SK-N-SH treated with all-trans-retinoic acid at 6 μM for 48 hours (cell line): Measurements from ENCODE around the gene TAL2.

Source experiments
- ATAC-seq: fragments of 200-7000 bp; cut with Tn5 transposase; 3 replicates; pipeline ENCODE4 v1.9.1; 2020; ENCODE audit warnings: mild to moderate bottlenecking, moderate library complexity
- ARNTL ChIP-seq: fragments of 450-650 bp; formaldehyde crosslinking; IDR thresholded peaks from 2 replicates; pipeline ENCODE4 v1.5.0; 2020; ENCODE audit warnings: low read depth, mild to moderate bottlenecking, moderate library complexity, borderline replicate concordance
- CSDC2 ChIP-seq: fragments of 250-450 bp; sonication (Bioruptor Pico); IDR thresholded peaks from 2 replicates; pipeline ENCODE4 v1.5.0; 2020; ENCODE audit warnings: mild to moderate bottlenecking, moderate library complexity
- ESRRG ChIP-seq: fragments of 250-450 bp; sonication (Bioruptor Pico); IDR thresholded peaks from 2 replicates; pipeline ENCODE4 v1.6.1; 2021; ENCODE audit warnings: mild to moderate bottlenecking
- OSR1 ChIP-seq: fragments of 250-450 bp; sonication (Bioruptor Pico); IDR thresholded peaks from 2 replicates; pipeline ENCODE4 v1.8.0; 2022; ENCODE audit warnings: moderate library complexity, mild to moderate bottlenecking, inconsistent platforms
- RARB ChIP-seq: fragments of 250-450 bp; sonication (Bioruptor Pico); IDR thresholded peaks from 2 replicates; pipeline ENCODE4 v1.8.0; 2021; ENCODE audit warnings: mild to moderate bottlenecking, moderate library complexity
- TCF4 ChIP-seq: fragments of 250-450 bp; sonication (Bioruptor Pico); IDR thresholded peaks from 2 replicates; pipeline ENCODE4 v1.8.0; 2021; ENCODE audit warnings: mild to moderate bottlenecking, moderate library complexity, borderline replicate concordance
- TOX ChIP-seq: fragments of 250-450 bp; sonication (Bioruptor Pico); IDR thresholded peaks from 2 replicates; pipeline ENCODE4 v1.8.0; 2021; ENCODE audit warnings: mild to moderate bottlenecking, moderate library complexity, borderline replicate concordance
- ZC3H10 ChIP-seq: fragments of 250-450 bp; sonication (Bioruptor Pico); IDR thresholded peaks from 2 replicates; pipeline ENCODE4 v1.5.1; 2021; ENCODE audit warnings: mild to moderate bottlenecking, moderate library complexity
- ZNF565 ChIP-seq: fragments of 450-650 bp; formaldehyde crosslinking; conservative IDR thresholded peaks from 2 replicates; pipeline ENCODE4 v1.5.0; 2020; ENCODE audit warnings: low read depth, mild to moderate bottlenecking, moderate library complexity
- ZNF70 ChIP-seq: fragments of 450-650 bp; formaldehyde crosslinking; IDR thresholded peaks from 2 replicates; pipeline ENCODE4 v1.5.0; 2020; ENCODE audit warnings: mild to moderate bottlenecking, moderate library complexity
- ZNF8 ChIP-seq: fragments of 450-650 bp; formaldehyde crosslinking; IDR thresholded peaks from 2 replicates; pipeline ENCODE4 v1.5.0; 2020; ENCODE audit warnings: mild to moderate bottlenecking, moderate library complexity
- TF ChIP-seq, protein P1 (sequence below): fragments of 250-450 bp; sonication (Bioruptor Pico); IDR thresholded peaks from 2 replicates; pipeline ENCODE4 v1.8.0; 2021; ENCODE audit warnings: low read depth, mild to moderate bottlenecking, moderate library complexity, borderline replicate concordance
- TF ChIP-seq, protein P2 (sequence below): fragments of 250-450 bp; sonication (Bioruptor Pico); IDR thresholded peaks from 2 replicates; pipeline ENCODE4 v1.5.0; 2020; ENCODE audit warnings: mild to moderate bottlenecking, moderate library complexity
- TF ChIP-seq, protein P3 (sequence below): fragments of 250-450 bp; sonication (Bioruptor Pico); IDR thresholded peaks from 2 replicates; pipeline ENCODE4 v1.5.1; 2020; ENCODE audit warnings: low read depth, mild to moderate bottlenecking, moderate library complexity
- TF ChIP-seq, protein P4 (sequence below): fragments of 250-450 bp; sonication (Bioruptor Pico); IDR thresholded peaks from 2 replicates; pipeline ENCODE4 v1.8.0; 2020; ENCODE audit warnings: mild to moderate bottlenecking, moderate library complexity, borderline replicate concordance

Gene TAL2

DNA sequence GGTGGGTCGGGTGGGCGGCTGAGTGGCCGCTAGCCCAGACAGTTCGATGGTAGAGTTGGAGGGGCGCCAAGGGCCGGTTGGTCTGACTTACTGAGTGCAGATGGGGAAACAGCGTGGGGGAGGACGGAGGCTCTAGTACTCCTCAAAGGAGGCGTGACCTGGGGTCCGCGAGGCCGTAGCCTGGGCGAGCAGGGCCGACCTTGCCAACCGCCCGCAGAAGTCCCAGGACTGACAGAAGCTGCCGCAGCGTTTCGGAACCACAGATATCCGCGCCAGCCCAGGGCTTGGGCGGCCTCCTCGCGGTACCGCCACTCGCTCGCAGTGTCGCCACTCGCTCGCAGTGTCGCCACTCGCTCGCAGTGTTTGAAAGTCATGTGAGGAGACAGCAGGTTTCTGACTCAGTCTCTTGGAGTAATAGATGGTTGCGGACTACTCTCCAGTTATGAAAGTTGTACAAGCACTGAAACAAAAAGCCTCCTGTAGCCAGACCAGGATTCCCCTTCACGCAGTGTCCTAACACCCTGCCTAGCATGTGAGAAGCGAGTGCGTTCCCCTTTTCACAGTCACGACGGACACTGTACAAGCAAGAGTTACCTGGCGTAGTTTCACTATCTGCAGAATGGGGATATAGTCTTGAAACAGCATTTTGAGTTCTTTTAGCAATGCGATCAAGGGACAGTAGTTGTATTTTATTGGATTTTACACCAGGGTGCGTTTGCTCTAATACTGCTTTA, 32.8 kb downstream of the TAL2 start:
- TF ChIP-seq CSDC2 (CRISPR knock-in tag) (no peak), ZNF70 (no peak)
- TF ChIP-seq, protein P1, sequence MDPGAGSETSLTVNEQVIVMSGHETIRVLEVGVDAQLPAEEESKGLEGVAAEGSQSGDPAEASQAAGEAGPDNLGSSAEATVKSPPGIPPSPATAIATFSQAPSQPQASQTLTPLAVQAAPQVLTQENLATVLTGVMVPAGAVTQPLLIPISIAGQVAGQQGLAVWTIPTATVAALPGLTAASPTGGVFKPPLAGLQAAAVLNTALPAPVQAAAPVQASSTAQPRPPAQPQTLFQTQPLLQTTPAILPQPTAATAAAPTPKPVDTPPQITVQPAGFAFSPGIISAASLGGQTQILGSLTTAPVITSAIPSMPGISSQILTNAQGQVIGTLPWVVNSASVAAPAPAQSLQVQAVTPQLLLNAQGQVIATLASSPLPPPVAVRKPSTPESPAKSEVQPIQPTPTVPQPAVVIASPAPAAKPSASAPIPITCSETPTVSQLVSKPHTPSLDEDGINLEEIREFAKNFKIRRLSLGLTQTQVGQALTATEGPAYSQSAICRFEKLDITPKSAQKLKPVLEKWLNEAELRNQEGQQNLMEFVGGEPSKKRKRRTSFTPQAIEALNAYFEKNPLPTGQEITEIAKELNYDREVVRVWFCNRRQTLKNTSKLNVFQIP, result no peak
- peak; percentile 80 for ATAC-seq

DNA sequence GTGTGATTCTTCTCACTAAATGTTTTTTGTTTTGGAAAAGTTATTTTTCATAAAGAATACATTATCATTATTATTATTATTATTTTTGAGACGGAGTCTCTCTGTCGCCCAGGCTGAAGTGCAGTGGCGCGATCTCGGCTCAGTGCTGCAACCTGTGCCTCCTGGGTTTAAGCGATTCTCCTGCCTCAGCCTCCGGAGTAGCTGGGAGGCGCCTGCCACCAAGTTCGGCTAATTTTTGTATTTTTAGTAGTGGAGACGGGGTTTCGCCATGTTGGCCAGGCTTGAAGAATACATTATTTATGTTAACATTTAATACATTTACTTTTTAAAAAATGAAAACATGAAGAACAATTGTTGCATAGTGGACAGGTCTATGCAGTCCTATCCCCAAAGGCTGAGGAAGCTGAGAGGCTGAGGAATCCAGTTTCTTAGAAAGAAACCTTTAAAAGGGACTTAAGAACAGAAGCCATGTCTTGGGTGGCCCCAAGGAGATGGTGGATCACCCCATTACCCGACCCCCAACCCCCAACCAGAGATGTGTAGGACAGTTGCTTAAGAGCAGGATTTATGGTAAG, 34.0 kb downstream of the TAL2 start:
- no peak for ATAC-seq
- no peak for TF ChIP-seq TOX (CRISPR knock-in tag)
- TF ChIP-seq, protein P2, sequence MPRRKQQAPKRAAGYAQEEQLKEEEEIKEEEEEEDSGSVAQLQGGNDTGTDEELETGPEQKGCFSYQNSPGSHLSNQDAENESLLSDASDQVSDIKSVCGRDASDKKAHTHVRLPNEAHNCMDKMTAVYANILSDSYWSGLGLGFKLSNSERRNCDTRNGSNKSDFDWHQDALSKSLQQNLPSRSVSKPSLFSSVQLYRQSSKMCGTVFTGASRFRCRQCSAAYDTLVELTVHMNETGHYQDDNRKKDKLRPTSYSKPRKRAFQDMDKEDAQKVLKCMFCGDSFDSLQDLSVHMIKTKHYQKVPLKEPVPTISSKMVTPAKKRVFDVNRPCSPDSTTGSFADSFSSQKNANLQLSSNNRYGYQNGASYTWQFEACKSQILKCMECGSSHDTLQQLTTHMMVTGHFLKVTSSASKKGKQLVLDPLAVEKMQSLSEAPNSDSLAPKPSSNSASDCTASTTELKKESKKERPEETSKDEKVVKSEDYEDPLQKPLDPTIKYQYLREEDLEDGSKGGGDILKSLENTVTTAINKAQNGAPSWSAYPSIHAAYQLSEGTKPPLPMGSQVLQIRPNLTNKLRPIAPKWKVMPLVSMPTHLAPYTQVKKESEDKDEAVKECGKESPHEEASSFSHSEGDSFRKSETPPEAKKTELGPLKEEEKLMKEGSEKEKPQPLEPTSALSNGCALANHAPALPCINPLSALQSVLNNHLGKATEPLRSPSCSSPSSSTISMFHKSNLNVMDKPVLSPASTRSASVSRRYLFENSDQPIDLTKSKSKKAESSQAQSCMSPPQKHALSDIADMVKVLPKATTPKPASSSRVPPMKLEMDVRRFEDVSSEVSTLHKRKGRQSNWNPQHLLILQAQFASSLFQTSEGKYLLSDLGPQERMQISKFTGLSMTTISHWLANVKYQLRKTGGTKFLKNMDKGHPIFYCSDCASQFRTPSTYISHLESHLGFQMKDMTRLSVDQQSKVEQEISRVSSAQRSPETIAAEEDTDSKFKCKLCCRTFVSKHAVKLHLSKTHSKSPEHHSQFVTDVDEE (CRISPR knock-in tag), result no peak
- no peak for TF ChIP-seq RARB (CRISPR knock-in tag)
- no peak for TF ChIP-seq ZC3H10 (CRISPR knock-in tag)
- TF ChIP-seq, protein P1, result no peak

DNA sequence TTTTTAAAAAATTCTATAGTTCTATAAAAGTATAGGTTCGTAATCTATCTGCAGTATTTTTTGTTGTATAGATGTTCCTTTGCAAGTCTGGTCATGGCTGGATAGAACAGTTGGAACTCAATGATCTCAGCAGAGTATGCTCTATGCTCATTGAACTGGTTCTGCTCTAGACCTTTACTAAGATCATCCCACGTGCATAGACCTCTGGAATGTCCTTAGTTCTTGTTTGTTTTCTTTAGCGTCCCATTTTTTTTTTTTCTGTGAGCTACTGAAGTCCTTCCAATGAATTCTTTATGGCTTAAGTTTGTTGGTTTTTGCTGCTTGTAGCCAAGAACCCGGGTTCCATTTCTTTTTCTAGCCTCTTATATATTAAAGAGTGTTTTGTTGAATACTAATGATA, 35.6 kb downstream of the TAL2 start:
- no peak for ATAC-seq
- TF ChIP-seq TCF4 (CRISPR knock-in tag) (no peak), ARNTL (CRISPR knock-in tag) (no peak), TOX (CRISPR knock-in tag) (no peak)
- TF ChIP-seq, protein P3, sequence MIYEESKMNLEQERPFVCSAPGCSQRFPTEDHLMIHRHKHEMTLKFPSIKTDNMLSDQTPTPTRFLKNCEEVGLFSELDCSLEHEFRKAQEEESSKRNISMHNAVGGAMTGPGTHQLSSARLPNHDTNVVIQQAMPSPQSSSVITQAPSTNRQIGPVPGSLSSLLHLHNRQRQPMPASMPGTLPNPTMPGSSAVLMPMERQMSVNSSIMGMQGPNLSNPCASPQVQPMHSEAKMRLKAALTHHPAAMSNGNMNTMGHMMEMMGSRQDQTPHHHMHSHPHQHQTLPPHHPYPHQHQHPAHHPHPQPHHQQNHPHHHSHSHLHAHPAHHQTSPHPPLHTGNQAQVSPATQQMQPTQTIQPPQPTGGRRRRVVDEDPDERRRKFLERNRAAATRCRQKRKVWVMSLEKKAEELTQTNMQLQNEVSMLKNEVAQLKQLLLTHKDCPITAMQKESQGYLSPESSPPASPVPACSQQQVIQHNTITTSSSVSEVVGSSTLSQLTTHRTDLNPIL (CRISPR knock-in tag), result no peak
- TF ChIP-seq, protein P2 (CRISPR knock-in tag), result no peak

DNA sequence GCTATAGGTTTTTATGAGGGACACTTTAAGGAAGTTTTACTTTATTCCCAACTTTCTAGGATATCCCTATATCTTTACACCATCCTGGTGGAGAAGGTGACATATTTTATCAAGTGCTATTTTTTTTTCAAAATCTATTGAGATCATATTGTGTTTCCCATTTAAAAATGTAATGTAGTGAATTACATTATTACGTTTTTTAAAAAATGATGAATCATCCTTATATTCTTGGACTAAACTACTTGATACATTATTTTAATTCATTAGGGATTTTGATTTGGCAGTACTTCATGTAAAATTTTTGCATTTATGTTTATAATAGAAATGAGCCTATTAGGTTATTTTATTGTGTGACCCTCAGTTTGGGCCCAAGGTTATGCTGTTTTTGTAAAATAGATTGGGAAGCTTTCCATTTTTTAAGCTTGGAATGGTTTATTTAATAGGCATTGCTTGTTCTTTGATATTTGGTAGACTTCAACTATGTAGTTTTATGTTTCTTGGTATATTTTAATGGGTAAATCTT, 36.2 kb downstream of the TAL2 start:
- no peak for ATAC-seq
- TF ChIP-seq, protein P4, sequence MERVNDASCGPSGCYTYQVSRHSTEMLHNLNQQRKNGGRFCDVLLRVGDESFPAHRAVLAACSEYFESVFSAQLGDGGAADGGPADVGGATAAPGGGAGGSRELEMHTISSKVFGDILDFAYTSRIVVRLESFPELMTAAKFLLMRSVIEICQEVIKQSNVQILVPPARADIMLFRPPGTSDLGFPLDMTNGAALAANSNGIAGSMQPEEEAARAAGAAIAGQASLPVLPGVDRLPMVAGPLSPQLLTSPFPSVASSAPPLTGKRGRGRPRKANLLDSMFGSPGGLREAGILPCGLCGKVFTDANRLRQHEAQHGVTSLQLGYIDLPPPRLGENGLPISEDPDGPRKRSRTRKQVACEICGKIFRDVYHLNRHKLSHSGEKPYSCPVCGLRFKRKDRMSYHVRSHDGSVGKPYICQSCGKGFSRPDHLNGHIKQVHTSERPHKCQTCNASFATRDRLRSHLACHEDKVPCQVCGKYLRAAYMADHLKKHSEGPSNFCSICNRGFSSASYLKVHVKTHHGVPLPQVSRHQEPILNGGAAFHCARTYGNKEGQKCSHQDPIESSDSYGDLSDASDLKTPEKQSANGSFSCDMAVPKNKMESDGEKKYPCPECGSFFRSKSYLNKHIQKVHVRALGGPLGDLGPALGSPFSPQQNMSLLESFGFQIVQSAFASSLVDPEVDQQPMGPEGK, result no peak
- TF ChIP-seq, protein P2 (CRISPR knock-in tag), result no peak
- TF ChIP-seq ZNF70 (no peak), TOX (CRISPR knock-in tag) (no peak), OSR1 (CRISPR knock-in tag) (no peak), ESRRG (CRISPR knock-in tag) (no peak), ZNF8 (CRISPR knock-in tag) (no peak), ZNF565 (CRISPR knock-in tag) (no peak)
- TF ChIP-seq, protein P1, result no peak
